Prostate gland (tissue), 2 donors: ENCODE data around the gene ETDA. TPM values are rescaled to one million over a fixed set of nuclear protein-coding genes. Genes with fewer than 3 reads are reported as not detected.
"Not testable (repeated sequence)": the region's sequence is repeated elsewhere in the genome, so short reads cannot be mapped to it uniquely, and the experiment has no call there.

ENCODE experiments used
- DNase-seq: peaks from one replicate; pipeline ENCODE4 v3.0.0-alpha.2; 2019; ENCODE audit warnings: low spot score
- H3K27ac ChIP-seq, 2 donors: fragments of 200-600 bp; sonication (generic); 2 replicates each; pipeline ENCODE4 v1.5.1; 2017 to 2019
- H3K27me3 ChIP-seq: fragments of 200-600 bp; sonication (generic); replicated peaks from 2 replicates; pipeline ENCODE4 v1.5.1; 2019; ENCODE audit not compliant: insufficient read depth
- H3K36me3 ChIP-seq, 2 donors: fragments of 200-600 bp; sonication (generic); 1 replicate in 1 of 2; 2 replicates in 1 of 2; pipeline versions ENCODE4 v1.5.1 to v1.8.1; 2017 to 2019
- H3K4me1 ChIP-seq: fragments of 200-600 bp; sonication (generic); replicated peaks from 2 replicates; pipeline ENCODE4 v1.5.1; 2019
- H3K4me3 ChIP-seq, 2 donors: fragments of 200-600 bp; sonication (generic); 2 replicates each; pipeline ENCODE4 v1.5.1; 2017 to 2019
- H3K9me3 ChIP-seq: fragments of 200-600 bp; sonication (generic); 2 replicates; pipeline ENCODE4 v1.5.1; 2017
- CTCF ChIP-seq, 4 experiments: fragments of 200-600 bp in 2 of 4; fragments of 450-650 bp in 2 of 4; sonication (generic) in 2 of 4; IDR thresholded peaks; 1 replicate in 3 of 4; 2 replicates in 1 of 4; pipeline ENCODE4 v1.5.1; 2016 to 2019; ENCODE audit warnings: antibody characterized with exemption in 4 of 4, mild to moderate bottlenecking in 2 of 4, moderate library complexity in 2 of 4
- POLR2A ChIP-seq: fragments of 450-650 bp; IDR thresholded peaks from one replicate; pipeline ENCODE4 v1.6.1; 2016; ENCODE audit warnings: antibody characterized with exemption, mild to moderate bottlenecking
- POLR2AphosphoS5 ChIP-seq: sonication (generic); formaldehyde crosslinking; IDR thresholded peaks from one replicate; pipeline ENCODE4 v1.6.1; 2017; ENCODE audit warnings: antibody characterized with exemption
- WGBS: methylation state at CpG from one replicate; pipeline ENCODE4 v1.1.5; 2018; 5-methylcytosine and 5-hydroxymethylcytosine counted together
- intact Hi-C: fragments of 100-400 bp; cut with DNase I; formaldehyde crosslinking; loops from one replicate; pipeline ENCODE4 v1.14.2; 2022
- total RNA-seq, 2 donors: library from RNA; depleted of rRNA; stranded (reverse); fragments of >200 nt; gene quantifications; one replicate each; pipeline ENCODE4 v1.1.0, GENCODE V29; 2016

Gene ETDA
- total RNA-seq, 2 donors from 2014 or later = not detected

DNA sequence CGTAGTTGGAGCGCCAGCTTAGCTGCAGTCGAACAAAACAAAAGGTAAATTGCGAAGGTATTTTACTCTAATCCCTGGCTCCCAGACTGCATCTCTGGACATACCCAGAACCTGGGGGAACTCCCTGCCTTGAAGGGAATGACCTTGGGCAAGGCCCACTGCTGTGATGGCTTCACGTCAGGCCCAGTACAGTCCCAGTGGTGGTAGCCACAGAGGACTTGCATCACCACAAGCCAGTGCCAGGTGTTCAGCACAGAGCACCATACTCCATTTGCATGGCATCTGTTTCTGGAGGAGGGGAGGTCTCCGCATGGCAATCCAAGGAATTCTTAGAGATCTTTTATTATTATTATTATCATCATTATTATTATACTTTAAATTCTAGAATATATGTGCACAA is 5.6 kb downstream of the ETDA start:
- Histone ChIP-seq H3K4me3 (no peak overlapping the region), H3K27ac (no peak overlapping the region), H3K36me3 (no peaks in the 10 kb centered on the region), H3K4me1 (no peaks in the 10 kb centered on the region), H3K27me3 (no peaks in the 10 kb centered on the region), H3K9me3 (no peaks in the 10 kb centered on the region)
- no peak for DNase-seq
- intact Hi-C loops = no loop called here
- TF ChIP-seq POLR2A (no peak), POLR2AphosphoS5 (no peak), CTCF (IDR thresholded peaks at IDR 0.05) (no peak)
- whole genome bisulfite sequencing = 98% methylated on average over 5 of the region's 6 CpGs

DNA sequence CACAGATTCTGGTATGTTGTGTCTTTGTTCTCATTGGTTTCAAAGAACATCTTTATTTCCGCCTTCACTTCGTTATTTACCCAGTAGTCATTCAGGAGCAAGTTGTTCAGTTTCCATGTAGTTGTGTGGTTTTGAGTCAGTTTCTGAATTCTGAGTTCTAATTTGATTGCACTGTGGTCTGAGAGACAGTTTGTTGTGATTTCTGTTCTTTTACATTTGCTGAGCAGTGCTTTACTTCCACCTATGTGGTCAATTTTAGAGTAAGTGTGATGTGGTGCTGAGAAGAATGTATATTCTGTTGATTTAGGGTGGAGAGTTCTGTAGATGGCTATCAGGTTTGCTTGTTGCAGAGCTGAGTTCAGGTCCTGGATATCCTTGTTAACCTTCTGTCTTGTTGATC is 9.1 kb downstream of the ETDA start:
- 100% methylated on average over 2 of the region's 2 CpGs for WGBS
- H3K9me3 ChIP-seq, intact Hi-C loops, H3K27ac ChIP-seq, H3K4me3 ChIP-seq, H3K4me1 ChIP-seq, DNase-seq, H3K36me3 ChIP-seq, H3K27me3 ChIP-seq: not testable (repeated sequence)

- intact Hi-C loops, DNase-seq: not testable (repeated sequence)
Observed at GRCh38 chrX:135263376-135263775, 11.5 kb downstream of the ETDA start.

GRCh38 chrX:135264206-135264605 is 12.3 kb downstream of the ETDA start:
- WGBS = 57% methylated on average over 4 of the region's 4 CpGs
- Histone ChIP-seq H3K9me3 (no peaks in the 10 kb centered on the region), H3K27me3 (no peaks in the 10 kb centered on the region), H3K27ac (no peak overlapping the region), H3K4me1 (no peaks in the 10 kb centered on the region), H3K4me3 (no peak overlapping the region), H3K36me3 (no peaks in the 10 kb centered on the region)
- DNase-seq = no peak
- intact Hi-C loops = no loop called here
- TF ChIP-seq CTCF (IDR thresholded peaks at IDR 0.05) = no peak
- no peak for TF ChIP-seq POLR2AphosphoS5
- TF ChIP-seq POLR2A = no peak

More at GRCh38 chrX:135263376-135263775, 11.5 kb downstream of the ETDA start:
- H3K27me3 ChIP-seq, H3K4me3 ChIP-seq, H3K4me1 ChIP-seq, H3K36me3 ChIP-seq, H3K9me3 ChIP-seq, H3K27ac ChIP-seq: not testable (repeated sequence)
- WGBS = 88% methylated on average over 6 of the region's 8 CpGs

- 92% methylated on average over 5 of the region's 5 CpGs for WGBS
- no peaks in the 10 kb centered on the region for H3K36me3 ChIP-seq
- no peaks in the 10 kb centered on the region for H3K27me3 ChIP-seq
- intact Hi-C loops = no loop called here
- no peak overlapping the region for H3K27ac ChIP-seq
- no peak overlapping the region for H3K4me3 ChIP-seq
- no peaks in the 10 kb centered on the region for H3K4me1 ChIP-seq
- TF ChIP-seq POLR2A (no peak), POLR2AphosphoS5 (no peak), CTCF (IDR thresholded peaks at IDR 0.05) (no peak)
- H3K9me3 ChIP-seq = no peaks in the 10 kb centered on the region
- DNase-seq = no peak
Observed at GRCh38 chrX:135273162-135273561, 21.3 kb downstream of the ETDA start.

GRCh38 chrX:135275973-135276372 is 24.1 kb downstream of the ETDA start:
- H3K4me3 ChIP-seq = no peak overlapping the region
- H3K27ac ChIP-seq = no peak overlapping the region
- no peaks in the 10 kb centered on the region for H3K4me1 ChIP-seq
- no peaks in the 10 kb centered on the region for H3K36me3 ChIP-seq
- no peak for TF ChIP-seq POLR2A
- H3K27me3 ChIP-seq = no peaks in the 10 kb centered on the region
- no peaks in the 10 kb centered on the region for H3K9me3 ChIP-seq
- intact Hi-C loops = no loop called here
- no peak for DNase-seq
